SH-SY5Y (cell line): ENCODE measurements around the gene GNG14.

ENCODE experiments used
- GATA2 ChIP-seq: IDR thresholded peaks from 2 replicates; pipeline ENCODE4 v1.6.1; 2011; ENCODE audit warnings: mild to moderate bottlenecking, low read depth, low read length
- GATA3 ChIP-seq: IDR thresholded peaks from 2 replicates; pipeline ENCODE4 v1.6.1; 2011; ENCODE audit warnings: low read depth, mild to moderate bottlenecking, low read length, moderate library complexity

GRCh38 chr19:12723381-12723640 lies 35.5 kb downstream of the GNG14 start:
- TF ChIP-seq GATA3 (no peak), GATA2 (no peak)
